SHP77 (cell line): Measurements from ENCODE around the gene ITPK1.
A peak's percentile ranks its signal among the peaks of the same experiment; 100 is the strongest.

Source experiments
- DNase-seq, 2 experiments: peaks; one replicate each; lab custom pipeline; 2025; lab: John Stamatoyannopoulos, UW

ITPK1 gene

DNA sequence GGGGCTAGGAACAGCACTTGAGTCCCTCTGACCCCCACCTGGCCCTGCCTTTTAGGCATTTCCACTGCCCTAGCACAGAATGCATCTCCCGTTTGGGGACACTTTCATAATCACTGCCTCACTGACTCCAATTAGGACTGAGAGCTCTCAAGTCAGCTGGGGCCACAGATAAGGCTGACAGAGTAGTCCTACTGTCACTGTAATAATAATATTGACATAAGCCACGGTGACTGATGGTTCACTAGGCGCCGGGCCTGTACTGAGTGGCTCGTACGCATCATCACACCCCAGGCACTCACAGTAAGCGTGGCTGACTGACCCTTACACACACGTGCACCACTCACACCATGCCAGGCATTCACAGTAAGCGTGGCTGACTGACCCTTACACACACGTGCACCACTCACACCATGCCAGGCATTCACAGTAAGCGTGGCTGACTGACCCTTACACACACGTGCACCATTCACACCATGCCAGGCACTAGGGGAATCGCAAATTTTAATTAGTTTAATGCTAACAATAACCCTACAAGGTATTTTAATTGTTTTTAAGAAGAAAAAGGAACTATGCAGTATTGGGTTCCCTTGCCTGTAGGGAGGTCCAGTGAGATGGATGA lies 105.1 kb downstream of the ITPK1 start:
- peak; percentile 46 to 61 for DNase-seq

DNA sequence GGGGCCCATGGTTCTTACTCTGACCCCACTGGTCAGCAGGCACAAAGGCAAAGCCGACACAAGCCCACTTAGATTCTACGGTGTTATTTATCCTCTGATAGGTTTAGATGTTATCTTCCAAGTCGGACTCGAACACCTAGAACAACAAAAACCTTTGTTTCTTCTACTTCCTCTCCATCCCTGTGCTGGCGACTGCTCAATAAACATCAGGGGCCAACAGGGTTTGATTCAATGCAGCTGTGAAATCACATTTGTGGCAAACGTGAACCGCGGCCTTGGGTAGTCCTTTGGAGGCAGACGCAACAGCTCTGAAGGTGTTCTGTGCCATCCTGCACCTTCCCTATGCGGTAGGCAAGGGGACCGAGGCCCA lies 105.6 kb downstream of the ITPK1 start:
- no peak for DNase-seq

DNA sequence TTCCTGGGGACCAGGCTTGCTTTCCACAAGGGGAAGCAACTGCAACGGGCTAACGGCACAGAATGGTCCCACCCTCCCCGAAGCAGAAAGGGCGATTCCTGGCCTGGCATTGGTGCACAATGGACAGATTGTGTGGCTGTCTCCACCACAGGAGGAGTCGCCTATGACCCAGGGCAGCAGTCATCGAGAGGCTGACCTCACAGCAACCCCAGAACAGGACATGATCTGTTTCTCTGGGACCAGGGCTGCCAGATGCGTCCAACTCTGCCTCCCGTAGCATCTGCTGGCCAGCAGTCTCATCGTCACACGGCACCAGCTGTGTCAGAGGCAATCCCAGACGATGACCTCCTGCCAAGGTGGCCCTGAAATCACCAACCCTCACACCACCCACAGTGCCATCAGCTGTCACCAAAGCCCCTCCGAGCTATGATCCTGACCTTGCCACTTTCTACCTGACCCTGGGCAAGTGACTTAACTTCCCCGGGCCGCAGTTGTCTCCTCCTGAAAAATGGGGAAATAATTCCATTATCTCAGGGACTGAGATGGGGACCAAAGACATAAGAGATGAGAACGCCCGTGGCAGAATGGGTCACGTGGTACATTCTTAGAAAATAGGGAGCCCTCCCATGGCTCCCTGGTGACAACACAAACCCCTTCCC lies 106.1 kb downstream of the ITPK1 start:
- no peak for DNase-seq

DNA sequence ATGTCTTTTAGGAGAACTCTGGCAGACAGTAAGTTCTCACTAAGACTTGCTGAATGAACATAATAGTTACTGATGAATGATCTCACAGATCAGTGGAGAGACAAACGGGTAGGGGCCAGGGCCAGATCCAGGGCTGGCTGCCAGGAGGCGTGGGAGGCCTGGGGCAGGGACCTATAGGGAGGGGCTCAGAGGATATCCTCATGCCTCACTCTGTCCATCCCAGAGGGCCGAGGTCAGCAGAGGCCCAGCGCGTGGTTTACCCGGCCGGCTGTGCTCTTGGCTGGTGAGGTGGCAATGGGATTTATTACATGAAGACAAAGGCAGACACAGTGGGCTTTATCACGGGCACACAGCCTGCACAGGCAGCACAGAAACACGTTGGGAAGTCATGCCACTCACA lies 107.3 kb downstream of the ITPK1 start:
- no peak for DNase-seq

DNA sequence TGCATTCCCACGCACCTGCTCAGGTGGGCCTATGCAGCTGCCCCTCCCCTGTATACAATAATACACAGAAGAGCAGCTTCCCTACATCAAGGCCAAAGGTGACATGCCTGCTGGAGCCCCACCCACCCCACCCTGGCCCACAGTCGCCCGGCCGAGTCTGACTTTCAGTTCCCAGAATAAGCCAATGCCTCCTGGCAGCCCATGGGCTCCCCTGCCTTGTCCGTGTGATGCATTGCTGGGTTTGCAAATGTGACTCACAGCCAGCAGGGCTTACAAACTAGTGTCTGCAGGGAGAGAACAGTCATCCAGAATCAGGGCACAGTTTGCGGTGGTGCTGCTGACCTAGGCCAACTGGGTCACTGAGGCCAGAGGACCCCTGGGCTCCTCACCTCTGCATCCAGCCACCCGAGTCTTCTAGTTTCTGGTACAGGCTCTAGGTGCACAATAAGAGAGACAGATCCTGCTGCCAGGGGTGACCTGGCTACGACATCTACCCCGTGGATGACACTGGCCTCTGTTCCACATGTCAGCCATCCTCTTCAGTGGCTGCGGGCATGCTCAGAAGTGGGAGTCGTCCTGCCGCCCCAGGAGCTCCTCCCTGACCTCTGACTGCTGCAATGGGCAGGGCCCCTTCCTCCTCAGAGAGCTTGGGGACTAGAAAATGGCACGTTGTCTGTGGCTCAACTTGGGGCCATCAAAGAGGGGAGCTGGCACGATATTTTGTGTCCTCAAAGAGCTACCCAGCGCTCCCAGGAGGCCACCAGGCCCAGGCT lies 108.3 kb downstream of the ITPK1 start:
- DNase-seq: no peak

DNA sequence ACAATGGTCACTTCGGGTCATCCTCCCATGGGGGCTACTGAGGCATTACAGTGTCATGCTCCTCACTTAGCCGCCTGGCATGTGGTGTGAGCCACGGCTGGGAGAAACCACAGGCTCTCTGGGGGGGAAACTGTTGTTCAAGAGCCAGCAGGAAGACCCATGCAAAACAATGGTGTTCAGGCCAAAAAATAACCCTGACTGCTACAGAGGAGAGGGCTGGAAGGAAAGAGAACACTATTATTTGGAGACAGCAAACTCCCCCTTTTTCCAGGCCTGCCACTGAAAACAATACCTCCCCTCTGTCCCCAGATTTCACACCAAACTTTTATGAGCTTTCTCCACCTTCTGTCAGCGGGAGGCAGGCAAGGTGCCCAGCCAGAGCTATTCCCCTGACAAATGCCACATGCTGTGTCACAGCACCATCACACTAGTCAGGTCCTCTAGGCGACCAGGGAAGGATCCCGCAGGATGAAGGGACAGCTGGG lies 109.1 kb downstream of the ITPK1 start:
- no peak for DNase-seq

DNA sequence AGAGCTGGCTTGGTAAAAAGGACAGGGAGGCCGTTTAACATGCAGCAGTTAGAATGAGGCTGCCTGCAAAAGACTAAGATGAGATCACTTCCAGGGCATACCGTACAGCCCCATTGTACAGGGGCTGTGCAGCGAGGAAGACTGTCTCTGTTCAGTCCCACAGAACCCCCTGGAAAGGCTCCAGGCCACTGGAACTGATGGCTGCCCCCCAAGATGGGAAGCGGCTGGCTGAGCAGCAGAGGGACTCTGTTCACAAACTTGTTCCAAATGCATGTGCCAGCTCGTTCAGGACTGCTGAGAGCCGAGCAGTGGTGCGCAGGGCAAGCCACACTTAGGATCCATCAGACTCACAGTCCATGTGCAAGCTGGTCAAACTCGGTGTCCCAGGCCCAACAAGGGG lies 109.9 kb downstream of the ITPK1 start:
- DNase-seq: no peak

DNA sequence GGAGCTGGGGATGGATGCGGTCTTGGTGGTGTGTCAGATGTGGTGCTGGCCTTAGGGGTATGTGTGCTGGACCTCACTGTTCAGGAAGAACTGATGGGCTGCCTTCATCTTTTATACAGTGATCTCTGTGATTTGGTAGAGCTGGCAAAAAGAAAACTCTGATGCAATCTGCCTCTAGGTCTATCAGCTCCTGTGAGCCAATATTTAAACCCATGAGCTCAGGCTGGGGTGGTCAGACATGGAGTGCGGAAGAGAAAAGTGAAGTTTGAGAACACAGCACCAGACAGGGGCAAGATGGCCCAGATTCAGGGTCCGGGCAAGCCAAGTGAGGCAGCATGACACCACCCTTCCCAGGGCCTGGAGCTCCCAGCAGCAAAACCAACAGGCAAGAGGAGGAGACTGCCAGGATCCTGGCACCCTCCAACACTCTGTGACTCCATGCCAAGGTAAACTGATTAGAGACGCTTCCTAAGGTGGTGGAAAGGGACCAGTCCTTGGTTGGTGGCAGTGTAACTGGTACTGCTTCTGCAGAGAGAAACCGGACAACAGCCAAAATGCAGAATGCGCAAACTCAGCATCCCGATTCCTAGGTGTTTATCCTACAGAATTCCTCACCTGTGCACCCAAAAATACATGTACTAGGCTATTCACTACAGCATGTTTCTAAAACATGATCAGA lies 110.5 kb downstream of the ITPK1 start:
- no peak for DNase-seq

DNA sequence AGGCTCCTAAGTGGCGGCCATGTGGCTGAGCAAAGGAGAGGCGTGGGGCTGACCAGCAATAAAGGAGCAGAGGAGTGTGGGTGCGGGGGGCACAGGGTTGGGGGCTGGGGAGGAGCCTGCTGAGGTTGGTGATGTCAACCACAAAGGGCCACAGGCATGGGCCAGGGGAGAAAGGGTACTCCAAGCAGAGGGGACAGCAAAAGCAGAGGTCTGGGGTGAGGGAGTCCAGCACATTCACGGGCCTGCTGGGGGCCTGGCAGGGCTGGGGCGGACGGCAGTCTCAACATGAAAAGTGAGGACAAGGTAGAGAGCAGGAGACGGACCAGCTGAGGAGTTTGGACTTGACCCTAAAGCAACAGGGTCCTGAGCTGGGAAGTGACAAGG lies 111.0 kb downstream of the ITPK1 start:
- DNase-seq: no peak

DNA sequence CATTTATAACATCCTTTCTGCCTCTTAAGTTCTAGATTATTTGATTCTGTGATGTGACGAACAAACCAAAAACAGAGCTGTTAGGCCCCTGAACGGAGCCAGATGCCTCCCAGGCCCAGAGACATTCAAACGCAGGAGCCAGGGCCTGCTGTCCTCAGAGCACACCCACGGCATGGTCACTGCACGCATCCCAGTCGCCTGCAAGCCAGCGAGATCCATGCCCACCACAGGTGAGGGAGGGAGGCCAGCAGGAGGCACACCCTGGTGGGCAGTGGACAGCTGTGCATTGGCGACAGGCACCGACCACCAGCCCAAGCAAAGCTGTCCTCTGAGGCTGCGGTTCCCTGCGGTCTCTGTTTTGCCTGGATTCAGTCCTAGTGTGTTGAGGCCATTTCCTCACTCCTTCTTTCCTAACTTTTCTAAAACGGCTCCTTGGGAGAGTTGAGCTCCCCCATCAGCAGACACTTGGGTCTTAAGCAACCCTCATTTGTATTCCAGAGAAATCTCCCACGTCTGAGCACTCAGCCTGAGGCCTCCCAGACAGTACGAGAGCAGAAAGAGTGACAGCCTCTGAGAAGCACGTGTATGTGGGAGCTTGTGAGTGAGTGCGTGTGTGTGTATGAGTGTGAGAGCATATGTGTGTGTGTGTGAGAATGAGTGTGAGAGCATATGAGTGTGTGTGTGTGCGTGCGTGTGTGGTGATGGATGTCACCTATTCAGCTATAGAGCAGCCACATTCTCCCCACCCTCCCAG lies 111.6 kb downstream of the ITPK1 start:
- no peak for DNase-seq

DNA sequence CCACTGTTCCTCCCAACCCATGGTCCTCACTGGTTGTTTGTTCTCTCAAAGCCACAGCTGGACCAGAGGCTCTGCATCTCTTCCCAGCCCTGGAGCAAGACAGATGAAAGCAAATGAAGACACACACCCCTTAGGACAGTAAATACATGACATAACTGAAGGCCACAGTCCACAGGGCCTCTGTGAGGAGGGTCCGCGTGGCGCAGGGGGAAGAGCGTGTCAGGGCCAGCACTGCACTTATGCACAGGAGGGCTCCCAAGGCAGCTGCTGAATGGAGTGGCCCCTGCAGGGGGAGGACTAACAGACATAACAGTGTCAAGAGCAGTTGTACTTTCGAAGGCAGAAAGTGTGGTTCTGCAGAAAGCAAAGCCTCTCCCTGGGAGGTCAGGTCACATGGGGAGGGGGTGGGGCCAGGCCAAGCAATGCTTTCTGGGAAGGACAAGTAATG lies 112.8 kb downstream of the ITPK1 start:
- no peak for DNase-seq

DNA sequence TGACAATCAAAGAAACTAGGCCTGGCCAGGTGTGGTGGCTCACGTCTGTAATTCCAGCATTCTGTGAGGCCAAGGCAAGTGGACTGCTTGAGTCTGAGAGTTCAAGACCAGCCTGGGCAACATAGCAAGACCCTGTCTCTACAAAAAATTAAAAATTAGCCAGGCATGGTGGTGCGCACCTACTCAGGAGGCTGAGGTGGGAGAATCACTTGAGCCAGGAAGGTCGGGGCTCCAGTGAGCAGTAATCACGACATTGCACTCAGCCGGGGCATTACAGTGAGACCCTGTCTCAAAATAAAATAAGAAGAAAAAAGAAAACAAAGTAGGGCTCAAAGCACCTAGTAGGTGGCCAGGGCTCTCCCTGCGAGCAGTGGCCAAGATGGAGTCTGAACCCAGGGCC lies 113.7 kb downstream of the ITPK1 start:
- no peak for DNase-seq

DNA sequence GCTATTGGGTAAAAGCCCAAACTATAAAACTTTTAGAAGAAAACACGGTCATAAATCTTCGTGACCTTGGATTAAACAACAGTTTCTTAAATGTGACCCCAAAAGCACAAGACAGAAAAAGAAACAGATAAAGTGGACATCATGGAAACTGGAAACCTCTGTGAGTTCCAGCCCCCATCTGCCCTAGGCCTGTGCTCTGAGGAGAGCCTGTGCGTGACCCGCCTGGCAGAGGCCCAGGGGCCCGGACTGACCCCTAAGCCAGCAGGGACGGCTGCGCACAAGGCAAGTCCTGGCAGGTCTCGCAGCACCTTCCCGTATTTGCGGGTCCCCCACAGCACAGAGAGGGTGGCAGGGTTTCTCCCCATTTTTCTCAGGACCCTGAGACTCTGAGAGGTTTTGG lies 116.8 kb downstream of the ITPK1 start:
- DNase-seq: no peak

DNA sequence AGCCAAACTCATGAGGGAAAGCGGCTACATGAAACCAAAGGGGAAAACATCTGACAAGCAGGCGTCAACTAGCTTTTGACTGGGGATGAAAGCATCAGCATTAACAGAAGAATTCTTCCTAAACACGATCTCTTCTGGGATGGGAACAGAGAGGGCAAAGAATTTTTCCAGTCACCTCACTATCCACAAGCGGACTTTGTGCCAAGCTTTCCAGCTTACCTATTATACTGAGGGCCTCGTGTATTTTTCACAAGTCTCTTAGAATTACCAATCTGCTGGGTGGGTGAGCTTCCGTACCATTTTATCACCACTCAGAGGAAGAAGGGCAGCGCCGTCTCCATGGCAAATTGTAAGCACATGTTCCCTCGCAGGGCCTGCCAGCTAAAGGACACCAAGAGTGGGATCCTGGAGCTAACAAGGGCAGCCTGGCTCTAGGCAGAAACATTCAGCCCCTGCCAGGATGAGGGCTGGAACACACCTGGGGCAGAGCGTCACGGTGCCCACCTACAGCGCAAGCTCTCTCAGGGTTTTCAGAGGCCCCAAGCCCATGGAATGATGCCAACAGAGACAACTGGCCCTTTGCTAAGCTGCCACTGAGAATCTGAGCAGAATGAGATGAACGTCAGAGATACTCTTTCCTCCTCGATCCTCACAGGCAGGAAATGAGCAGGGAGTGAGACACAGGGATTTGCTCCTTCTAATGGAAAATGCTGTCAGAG lies 118.2 kb downstream of the ITPK1 start:
- DNase-seq: no peak

DNA sequence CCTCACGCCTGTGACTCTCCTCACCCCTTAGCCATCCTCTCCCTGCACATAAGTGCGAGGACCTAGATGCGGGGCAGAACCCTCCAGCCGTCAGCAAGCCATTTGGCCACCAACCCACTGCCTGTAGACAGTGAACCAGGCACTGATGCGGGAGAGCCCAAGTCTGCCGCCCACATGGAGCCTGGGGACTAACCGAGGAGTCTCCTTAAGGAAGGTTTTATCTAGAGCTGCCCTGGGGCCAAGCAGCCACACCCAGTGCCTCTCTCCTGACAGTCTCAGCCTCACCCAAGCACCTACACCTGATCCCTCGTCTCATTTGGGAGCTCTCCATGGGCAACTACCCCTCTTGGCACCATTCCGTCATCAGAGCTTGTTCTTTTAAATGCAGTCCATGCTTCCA lies 120.1 kb downstream of the ITPK1 start:
- DNase-seq: no peak

DNA sequence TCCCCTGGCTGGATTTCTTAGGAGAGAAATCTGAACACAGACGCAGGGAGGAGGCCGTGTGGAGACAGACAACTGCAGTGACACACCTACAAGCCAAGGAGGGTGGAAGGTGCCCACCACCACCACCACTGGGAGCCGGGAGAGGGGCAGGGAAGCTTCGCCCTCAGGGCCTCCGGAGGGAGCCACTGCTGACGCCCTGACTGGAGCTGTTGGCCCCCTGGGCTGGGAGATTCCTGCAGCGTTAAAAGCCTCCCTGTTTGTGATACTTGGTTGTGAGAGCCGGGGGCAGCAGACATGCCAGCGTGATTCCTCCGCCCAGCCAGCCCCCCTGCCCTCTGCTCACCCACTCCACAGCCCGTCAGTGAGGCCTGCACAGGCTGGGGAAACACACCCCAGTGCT lies 120.8 kb downstream of the ITPK1 start:
- DNase-seq: no peak

DNA sequence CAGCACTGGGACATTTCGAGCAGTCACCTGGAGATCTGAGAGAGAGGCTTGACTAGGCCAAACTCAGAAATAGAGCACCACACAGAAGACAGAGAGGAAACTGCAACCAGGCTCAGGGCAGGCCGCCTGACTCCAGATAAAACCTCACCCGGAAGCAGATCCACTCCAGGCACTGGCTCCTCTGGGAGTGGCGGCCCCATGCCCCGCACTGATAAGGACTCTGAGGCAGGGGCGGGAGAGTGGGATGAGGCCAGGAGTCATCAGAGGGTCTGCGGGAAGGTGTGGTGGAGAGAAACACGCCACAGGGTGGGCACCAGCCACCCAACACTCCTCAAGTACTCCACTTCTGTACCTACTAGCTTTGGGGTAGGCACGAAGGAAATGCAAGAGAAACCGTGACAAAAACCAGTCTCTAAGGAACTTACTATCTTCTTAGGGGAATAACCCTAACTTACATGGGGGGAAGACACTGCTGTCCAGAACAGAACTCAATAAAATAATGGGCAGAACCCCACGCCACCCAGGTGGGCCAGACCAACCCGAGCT lies 121.5 kb downstream of the ITPK1 start:
- no peak for DNase-seq

DNA sequence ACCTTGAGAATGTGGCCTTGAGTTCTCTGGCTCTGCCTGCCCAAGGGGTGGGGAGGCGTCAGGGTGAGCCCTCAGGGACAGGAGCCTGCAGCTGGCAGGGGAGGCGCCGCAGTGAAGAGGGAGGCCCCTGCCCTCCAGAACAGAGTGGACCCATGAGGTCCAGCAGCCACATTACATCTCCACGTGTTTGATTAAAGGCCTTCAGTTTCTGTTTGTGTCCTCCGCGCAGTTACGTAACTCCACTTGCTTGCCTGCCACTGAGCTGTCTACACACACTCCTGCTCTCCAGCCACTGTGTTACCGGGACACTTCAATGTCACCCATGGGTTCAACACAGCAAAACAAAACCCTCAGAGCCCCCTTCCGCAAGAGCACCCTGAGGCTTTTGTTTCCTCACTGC lies 122.4 kb downstream of the ITPK1 start:
- no peak for DNase-seq

DNA sequence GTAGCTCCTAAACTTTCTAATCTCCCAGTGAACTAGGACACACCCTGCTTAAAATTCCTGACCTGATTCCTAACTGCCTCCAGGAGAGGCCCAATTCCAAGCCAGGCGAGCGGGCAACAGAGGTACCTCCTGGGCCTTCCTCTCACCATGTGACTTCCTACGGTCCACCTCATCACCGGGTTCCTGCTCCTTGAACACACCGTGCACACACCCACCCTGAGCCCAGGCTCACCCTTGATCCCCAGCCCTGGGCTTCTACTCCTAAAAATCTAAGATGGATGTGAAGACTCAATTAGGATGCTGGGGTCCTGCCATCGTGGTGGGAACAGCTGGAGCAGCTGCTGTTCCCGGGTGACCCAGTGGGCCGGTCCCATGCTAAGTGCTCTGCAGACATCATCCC lies 124.2 kb downstream of the ITPK1 start:
- DNase-seq: no peak

DNA sequence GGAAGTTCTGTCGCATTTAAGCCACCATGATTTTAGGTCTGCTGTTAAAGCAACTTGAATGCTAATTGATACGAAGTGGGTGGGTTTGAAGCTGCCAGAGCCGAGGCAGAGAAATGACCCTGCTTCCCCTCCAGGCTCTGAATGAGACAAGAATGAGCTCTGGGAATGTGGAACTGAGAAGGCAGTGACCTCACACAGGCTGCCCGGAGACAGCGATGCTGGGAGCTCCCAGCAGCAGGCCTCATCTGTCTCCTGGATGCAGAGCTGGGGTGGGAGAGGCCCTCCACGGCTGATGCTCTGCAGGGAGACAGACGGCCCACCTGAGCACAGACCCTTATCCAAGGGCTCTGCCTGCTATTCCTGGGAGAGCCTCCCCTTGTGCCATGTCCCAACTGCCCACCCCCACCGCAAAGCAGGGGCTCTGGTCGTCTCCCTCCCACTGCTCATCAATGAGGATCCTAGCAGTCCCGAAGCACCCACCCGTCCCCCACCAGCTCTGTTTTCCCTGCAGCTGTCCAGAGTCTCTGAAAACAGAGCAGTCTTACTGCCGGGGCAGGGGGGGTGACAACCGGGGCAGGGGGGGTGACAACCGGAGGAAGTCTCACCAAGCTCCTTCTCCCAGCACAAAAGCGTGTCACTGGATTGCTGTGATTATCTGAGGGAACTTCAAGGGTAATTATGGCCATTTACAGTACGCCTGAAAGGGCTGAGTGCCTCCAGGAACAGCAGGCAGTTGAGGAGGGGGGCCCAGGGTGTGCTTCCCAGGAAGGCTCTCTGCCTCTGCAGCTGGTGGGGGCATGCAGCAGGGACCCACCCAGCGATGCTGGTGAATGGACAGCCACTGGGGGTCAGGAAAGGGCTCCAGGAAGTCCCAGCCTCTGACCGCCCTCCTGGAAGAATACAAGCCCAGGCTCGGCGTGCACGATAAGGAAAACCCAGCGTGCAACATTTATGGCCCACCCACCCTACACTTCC lies 125.0 kb downstream of the ITPK1 start:
- no peak for DNase-seq
